ENCODE data around the gene C2orf80. TPM values are rescaled to one million over a fixed set of nuclear protein-coding genes. Genes with fewer than 3 reads are reported as not detected.

The C2orf80 gene
- not detected in 5 replicates for total RNA-seq (2022; extraction: Qiagen RNA extraction)

DNA sequence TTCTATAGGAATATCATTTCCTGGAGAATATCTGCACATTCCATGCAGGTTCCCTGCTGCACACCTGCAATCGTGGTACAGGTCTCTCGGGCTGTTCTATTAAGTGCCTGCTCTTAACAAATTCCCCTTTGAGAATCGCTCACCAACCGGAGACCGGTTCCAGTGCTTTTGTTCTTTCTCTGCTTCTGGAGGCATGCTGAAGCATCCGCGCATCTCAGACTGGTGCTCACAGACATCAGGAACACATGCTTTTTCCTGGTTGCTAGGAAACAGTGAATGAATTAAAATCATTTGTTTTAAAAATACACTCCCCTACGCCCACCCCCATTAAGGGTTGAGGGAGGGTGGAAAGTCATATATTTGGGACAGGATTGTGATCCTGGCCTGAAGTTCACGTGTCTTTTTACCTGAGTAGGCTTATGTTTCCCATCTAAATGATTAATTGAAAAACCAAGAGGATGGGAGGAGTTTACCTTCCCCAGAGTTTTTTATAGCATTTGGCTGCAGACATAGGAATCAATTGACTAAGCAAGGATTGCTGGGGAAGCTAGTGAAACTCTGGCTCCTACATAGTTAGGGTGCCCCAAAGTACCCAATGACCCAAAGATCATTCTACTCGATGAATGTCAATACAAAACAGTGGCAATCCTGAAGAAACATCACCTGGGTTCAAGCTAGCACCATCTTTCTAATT, at the start of gene C2orf80:
Gene C2orf80 (minus strand): TSS at position 221 of the 694 bp plus-strand sequence. CDS start 3,044 bp downstream, outside the sequence.

DNA sequence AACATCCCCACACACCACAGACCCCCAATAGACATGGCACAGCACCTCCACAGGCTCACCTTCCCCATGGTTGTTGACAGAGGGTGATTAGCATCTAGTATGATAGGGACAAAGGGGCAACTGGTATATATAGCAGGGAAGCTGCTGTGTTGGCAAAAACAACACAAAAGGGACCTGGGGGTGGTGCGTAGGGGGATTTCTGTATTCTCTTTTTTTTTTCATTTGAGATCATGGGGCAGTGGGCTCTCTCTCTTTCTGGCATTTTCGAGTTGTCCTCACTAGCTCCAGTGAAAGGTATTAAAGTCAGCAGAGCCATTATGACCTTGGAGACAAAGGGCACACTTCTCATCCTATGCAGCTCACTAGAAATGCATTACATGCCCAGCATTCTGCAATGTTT, 26.3 kb downstream of the C2orf80 start, which contains the start of gene CRYGA:
Gene CRYGA (minus strand): TSS at position 101 of the 400 bp plus-strand sequence. CDS start 33 bp downstream, at position 68.

DNA sequence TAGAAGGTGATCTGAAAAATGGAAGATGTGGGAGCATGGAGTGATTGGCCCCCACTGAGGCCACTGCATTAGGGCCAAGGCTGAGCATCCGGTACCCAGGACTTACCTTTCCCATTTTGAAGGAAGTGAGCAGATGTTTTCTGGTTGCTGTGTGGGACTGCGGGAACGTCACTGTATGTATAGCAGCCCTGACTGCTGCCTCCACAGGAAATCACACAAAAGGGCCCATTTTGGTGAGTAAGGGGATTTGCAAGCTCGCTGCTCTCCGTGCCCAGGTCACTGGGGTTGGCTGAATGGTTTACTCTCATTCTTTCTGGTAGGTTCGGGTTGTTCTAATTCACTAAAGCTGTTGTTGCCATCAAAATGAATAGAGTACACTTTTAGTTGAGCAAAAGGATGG, 43.8 kb downstream of the C2orf80 start, which contains the start of gene CRYGB:
Gene CRYGB (minus strand): TSS at position 153 of the 400 bp plus-strand sequence. CDS start 38 bp downstream, at position 115.

DNA sequence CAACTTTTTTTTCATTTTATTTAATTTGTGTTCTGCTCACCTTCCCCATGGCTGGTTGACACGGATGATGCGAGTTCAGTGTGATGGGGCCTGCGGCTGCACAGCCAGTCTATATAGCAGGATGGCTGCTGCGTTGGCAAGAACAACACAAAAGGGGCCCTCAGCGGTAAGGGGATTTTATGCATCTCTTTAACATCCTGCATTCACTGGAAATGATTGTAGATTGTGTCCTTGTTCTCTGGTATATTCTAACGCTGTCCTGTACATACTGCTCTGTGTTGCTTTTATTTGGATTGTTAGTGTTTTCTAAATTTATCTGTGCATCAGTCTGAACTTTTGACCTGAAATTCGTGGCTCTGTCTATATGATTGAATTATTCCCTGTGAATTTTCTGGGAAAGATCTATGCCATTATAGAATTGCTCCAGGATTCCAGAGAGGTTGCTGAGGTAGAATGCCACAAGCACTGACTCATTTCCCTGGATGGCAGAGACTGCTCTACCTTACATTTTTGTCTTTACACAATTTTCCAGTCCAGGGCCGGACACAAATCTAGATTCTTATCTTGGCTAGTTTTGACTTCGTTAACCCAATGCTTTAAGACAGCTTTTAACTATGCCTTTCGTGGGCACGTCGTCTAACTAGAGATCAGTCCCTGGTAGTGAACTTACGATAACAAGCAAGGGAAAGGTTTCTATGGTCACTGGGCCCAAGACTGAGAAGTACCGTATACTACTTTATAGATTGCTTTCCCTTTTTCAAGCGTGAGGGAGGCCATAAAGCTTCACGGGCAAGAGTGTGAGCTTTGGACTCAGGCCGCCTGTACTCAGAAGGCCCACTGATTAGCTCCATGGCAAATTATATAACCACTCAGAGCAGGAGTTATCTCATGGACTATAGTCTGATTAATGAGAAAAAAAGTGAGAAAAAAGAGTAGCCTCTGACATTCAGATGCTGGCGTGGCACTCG, 59.8 kb downstream of the C2orf80 start, which contains the start of gene CRYGC:
Gene CRYGC (minus strand): TSS at position 85 of the 968 bp plus-strand sequence. CDS start 36 bp downstream, at position 49.

DNA sequence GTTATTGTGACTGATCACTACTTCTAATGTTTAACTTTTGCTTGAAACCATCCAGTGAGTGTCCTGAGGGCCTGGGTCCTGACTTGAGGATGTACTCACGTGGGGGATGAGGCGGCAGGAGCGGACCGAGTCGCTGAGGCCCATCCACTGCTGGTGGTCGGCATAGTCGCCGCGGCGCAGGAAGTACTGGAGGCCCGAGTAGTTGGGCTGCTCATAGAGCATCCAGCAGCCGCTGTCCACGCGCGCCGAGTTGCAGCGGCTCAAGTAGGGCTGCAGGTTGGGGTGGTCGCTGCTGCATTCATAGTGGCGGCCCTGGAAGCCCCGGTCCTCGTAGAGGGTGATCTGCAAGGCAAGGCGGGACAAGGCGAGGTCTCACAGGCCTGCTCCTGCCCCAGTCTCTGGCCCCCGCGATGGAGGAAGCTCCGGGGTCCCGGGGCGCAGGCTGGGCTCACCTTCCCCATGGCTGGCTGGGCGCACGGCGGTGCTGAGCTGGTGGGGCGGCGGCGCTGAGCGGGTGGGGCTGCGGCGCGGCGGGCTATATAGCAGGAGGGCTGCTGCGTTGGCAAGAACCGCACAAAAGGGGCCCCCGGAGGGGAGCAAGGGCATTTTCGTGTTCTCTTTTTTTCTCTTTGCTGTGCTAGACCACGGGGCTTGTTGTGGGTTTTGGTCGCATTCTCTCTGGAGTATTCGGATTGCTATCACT, 65.7 kb downstream of the C2orf80 start, which contains the start of gene CRYGD:
Gene CRYGD (minus strand): TSS at position 512 of the 703 bp plus-strand sequence. CDS start 51 bp downstream, at position 461.

Other genes starting within 250 kb of the C2orf80 start
- 2.1 to 3.3 TPM (median 2.3 TPM) in 5 replicates for gene PLEKHM3, start 164.5 kb downstream of the C2orf80 start, total RNA-seq (2022; extraction: Qiagen RNA extraction)
- not detected in 5 replicates for gene CRYGD, start 65.5 kb downstream of the C2orf80 start, total RNA-seq (2022; extraction: Qiagen RNA extraction)
- gene CRYGC, start 60.2 kb downstream of the C2orf80 start, total RNA-seq (2022; extraction: Qiagen RNA extraction), result not detected in 5 replicates
- gene CRYGB, start 43.9 kb downstream of the C2orf80 start, total RNA-seq (2022; extraction: Qiagen RNA extraction), result not detected in 5 replicates
- not detected in 5 replicates for gene CRYGA, start 26.4 kb downstream of the C2orf80 start, total RNA-seq (2022; extraction: Qiagen RNA extraction)
- 77.3 to 83.2 TPM (median 82.3 TPM) in 5 replicates for gene IDH1, start 65.0 kb upstream of the C2orf80 start, total RNA-seq (2022; extraction: Qiagen RNA extraction)
- gene PIKFYVE, start 76.2 kb upstream of the C2orf80 start, total RNA-seq (2022; extraction: Qiagen RNA extraction), result 4.7 to 7.6 TPM (median 6.9 TPM) in 5 replicates
- gene PTH2R, start 216.8 kb upstream of the C2orf80 start, total RNA-seq (2022; extraction: Qiagen RNA extraction), result not detected in 5 replicates